GM19468 (cell line): ENCODE data around the gene CCNY.

Experiments
- ATAC-seq: cut with Tn5 transposase; IDR thresholded peaks from one replicate; pipeline ENCODE4 v1.9.1; 2021; ENCODE audit warnings: mild to moderate bottlenecking, moderate library complexity, moderate number of reproducible peaks; ENCODE audit not compliant: unreplicated experiment; ENCODE audit errors: extremely low read depth

CCNY gene

DNA sequence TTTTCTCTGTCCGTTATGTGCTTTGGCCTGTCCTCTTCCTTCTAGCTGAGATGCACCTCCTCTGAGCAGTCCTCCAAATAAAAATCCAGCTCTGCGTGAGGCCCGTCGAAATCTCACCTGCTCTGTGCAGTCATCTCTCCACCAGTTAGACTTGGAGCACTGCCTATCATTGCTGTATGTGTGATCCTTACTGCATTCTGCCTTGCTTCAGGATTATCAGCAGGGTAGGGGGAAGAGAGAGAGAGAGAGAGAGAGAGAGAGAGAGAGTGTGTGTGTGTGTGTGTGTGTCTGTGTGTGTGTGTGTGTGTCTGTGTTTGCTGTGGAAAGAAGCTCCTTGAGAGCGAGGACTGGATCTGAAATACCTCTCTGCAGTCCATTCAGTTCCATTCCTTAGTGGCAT, 129.4 kb downstream of the CCNY start:
- no peak for ATAC-seq

DNA sequence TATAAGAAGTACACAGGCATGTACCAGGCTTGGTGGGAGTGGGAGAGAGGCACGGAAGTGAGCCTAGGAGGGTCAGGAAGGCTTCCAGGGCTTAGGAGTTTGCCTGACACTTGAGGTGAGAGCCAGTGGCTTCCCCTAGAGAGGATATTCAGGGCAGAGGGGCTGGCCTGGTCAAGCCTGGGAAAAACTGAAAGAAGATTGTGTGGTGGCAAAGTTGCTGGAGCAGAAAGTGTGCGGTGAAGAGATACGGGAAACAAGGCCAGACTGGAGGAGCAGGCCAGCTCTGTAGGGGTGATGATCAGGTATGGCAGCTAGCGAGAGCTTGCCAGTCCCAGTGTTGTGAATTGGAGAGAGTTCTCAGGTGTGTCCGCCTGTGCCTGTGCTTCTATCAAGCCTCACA, 129.9 kb downstream of the CCNY start:
- ATAC-seq = no peak

DNA sequence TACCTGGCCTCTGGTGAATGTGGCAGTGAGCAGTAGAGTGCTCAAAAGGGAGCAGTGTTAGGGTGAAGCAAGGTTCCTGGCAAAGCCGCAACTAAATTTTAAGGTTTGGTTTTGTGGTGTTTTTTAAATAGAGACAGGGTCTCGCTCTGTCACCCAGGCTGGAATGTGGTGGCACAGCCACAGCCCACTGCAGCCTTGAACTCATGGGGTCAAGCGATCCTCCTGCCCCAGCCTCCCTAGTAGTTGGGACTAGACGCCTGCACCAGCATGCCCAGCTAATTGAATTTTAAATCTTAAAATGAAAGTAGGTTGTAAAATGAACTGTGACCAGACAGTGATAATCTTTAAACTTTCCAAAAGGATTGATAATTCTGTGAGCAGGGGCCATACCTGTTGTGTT, 130.4 kb downstream of the CCNY start:
- no peak for ATAC-seq

DNA sequence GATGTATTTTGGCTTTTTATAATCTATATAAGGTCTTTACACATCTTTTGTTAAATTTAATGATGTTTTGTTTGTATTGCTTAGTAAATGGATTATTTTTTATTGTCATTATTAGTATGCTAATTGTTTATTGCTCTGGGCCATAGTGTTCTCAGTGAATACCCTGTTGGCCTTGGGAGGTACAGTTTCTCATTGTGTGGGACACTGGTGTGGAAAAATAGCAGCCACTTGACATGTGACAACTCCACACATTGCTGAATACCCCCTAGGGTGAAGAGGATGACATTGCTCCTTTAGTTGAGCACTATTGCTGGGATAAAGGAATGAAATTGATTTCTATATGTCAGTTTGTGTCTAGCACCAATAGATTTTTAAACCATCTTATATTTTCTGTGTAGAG, 130.9 kb downstream of the CCNY start:
- no peak for ATAC-seq

DNA sequence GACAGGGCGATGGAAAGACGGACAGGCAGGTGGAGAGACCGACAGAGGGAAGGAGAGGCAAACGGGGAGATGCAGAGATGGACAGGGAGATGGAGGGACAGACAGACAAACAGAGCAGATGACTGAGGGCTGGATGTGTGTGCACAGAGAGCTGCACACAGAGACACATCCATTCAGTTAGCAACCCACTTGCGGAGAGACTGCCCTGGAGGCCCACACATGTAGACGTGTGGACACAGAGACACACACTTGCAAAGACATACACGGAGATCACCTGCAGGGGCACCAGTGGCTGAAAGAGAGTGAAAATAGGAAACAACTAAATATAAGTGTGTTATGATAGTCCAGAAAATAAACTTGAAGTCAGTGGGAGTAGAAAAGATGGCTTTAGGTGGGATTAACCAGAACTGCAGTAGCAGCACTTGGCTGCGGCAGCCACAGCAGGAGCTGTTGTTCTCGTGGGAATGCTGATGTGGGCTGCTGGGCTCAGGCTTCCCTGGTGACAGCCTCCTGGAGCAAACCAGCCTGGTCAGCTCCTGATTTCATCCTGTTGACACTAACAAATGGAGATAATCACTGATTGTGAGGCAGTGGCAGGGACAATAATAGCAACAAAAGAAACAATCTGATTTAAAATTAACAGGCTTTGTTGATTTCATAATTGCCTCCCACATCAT, 134.1 kb downstream of the CCNY start:
- no peak for ATAC-seq

DNA sequence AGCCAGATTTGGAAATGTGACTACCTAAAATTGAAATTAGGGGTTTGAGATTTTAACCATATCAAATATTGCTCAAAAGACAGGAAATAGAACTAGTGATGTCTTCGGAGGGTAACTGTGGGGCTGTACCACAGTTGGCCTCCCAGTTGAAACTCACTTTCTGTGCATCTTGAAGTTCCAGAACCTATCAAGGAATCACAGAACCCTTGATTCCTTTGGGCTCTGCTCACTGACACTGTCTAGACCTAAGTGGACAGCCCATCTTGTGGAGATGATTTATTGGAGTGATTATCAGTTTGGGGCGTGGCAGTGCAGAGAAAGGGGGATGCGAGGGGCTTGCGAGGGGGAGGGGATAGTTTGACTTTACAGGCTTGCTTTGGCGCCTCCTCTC, 134.6 kb downstream of the CCNY start:
- no peak for ATAC-seq

DNA sequence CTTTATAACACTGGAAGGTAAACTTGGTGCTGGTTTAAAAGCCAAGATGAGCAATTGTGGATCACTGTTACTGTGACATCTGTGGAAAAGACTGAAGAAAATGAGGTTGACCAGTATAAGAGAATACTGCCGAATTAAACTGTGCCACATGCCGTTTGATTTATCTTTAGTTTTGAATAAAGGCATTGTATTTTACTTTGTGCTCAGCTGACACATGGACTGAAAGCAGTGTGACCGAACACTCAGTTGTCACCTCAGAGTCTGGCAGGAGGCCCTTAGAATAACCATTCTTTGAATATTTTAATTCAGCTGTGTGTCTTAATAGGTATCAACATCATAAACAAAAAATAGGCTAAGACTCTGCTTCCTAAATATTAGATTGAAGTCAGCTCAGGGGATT, 135.1 kb downstream of the CCNY start:
- no peak for ATAC-seq

DNA sequence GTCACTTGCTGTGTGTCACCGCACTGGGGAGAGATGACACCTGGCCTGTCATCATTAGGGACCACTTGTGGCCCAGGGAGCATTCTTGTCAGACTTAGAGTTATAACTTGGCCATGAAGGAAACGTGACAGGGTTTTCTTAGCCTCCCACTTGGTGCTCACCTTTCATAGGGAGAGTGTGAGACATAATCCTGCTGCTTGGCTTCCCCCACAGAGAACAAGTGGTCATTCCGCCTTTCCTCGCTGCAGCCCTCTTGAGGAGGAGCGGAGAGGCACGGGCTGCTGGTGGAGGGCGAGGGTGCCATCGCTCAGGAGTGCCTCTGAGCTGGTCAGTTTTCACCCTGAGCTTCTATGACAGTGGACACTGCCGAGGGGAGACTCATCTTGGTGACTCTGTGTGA, 143.8 kb downstream of the CCNY start:
- ATAC-seq = no peak

DNA sequence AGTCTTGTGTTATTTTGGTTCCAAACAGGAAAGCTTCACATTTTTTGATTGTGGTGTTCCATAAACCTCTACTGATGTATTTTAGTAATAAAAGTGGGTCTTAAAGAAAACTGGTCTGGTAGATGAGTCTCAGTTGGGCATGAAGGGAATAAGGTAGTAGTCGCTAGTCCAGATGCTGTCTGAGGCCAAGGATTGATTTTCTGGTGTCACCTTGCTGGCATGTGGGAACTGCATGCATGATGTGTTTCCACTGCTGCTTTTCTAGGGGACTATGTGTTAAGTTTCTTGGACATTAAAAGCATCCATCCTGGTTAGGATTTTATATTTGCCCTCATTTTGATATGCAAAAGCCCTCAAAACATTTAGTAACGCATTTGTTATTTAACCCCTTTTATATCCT, 145.1 kb downstream of the CCNY start:
- ATAC-seq = no peak

DNA sequence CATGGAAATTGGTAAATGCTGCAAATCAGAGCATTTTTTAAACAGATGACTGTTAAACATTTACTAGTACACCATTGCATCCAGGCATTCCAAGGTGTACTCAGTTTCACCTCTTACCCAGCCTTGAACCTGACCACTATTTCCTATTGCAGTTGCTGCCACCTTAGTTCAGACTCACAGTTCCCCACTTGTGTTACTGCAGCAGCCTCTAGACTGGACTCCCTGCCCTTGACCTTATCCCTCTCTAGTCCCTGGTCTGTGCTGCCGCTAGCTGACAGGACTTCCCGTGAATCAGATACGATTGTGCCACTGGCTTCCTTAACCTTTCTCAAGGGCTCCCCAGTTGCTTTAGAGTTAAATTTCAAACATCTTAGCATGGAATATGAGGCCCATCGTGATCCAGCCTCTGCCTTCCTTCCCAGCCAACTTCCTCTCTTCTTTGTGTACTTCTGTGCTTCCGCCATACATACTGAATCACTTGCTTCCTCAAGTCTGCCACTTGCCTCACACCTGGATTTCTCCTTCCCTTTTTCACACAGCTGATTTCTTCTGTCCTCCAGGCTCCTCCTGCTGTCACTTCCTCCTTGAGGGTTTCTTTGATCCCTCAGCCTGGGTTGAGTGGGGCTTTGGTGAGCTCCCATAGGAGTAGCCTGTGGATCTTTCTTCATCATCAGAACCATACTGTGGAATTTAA, 150.1 kb downstream of the CCNY start:
- no peak for ATAC-seq

DNA sequence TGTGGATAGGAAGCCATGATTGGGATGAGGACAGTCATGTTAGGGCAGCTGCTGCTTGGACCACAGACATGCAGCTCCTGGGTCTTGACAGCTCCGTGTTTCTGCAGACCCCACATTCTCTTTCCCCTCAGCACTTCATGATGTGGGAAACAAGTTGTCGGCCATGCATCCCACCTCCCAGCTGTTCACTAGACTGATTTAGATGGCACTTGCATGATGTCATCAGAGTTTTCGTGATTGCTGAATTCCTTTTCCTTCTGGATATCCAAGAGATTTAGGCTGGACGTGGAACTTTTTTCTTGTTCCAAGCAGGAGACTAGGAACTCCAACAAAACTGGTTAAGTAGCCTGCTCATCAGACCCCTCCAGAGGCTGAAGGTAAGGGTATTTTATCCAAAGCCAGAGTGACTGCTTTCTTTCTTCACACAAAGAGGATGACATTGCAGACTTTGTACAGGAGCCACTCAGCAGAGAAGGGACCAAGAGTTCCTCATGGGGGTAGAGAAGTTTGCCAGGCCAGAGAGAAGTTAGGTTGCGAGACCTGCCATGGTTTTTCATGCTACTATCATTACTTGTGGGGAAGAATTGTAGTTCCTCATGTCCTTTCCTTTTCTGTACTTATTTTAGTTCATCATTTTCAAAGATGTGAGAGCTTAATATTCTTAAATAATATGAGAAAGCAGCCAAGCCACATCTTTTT, 151.2 kb downstream of the CCNY start:
- ATAC-seq = no peak

DNA sequence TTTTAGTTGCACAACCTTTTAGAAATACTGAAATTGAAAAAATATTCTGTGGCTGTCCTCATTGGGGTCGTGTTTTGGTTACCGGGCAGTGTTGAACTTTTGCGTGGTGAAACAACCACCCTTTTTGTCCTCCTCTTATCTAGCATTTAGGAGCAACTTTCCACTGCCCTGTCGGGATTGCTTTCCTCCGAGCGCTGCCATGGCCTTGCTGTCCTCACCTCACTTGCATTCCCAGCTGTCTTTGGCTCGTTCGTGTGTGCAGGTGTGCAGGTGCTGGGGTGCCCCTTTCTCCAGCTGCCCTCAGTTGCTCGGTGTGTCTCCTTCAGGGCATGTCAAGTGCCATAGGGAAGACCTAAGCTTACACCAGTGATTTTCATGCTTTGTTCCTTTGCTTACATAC, 151.9 kb downstream of the CCNY start:
- no peak for ATAC-seq

DNA sequence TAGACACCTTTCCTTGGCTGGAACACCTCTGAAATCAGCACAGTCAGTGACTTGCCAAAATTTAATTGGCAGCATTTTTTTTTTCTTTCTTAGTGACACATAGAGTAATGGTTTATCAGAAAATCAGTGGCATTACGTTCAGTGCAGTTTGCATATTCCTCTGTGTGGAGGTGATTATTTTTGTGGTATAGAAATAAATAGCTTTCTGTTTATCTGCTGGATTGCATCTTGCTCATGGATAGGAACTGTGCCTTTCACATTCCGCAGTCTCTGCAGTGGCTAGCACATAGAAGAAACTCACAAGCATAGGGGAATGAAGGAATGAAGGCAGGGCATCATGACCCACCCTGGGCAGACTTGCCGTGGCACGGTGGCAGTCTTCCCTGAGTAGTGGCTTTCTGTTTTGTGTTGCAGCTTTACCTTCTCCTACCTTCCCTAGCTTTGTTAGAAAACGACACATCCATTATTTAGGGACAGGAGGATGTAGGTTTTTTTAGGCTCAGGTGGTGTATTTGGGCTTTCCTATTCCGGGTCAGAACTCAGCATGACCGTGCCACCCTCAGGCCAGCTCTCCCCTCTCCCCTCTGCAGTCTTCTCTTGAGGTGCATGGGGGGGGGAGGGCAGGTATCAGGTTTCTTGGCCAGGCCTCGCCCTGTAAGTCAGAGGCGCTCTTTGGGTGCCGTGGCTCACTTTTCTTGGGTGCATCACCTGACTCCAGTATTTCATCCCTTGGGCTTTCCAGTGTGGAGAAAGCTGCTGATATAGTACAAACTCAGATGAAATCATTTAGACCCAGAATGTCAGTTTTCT, 156.3 kb downstream of the CCNY start:
- no peak for ATAC-seq

DNA sequence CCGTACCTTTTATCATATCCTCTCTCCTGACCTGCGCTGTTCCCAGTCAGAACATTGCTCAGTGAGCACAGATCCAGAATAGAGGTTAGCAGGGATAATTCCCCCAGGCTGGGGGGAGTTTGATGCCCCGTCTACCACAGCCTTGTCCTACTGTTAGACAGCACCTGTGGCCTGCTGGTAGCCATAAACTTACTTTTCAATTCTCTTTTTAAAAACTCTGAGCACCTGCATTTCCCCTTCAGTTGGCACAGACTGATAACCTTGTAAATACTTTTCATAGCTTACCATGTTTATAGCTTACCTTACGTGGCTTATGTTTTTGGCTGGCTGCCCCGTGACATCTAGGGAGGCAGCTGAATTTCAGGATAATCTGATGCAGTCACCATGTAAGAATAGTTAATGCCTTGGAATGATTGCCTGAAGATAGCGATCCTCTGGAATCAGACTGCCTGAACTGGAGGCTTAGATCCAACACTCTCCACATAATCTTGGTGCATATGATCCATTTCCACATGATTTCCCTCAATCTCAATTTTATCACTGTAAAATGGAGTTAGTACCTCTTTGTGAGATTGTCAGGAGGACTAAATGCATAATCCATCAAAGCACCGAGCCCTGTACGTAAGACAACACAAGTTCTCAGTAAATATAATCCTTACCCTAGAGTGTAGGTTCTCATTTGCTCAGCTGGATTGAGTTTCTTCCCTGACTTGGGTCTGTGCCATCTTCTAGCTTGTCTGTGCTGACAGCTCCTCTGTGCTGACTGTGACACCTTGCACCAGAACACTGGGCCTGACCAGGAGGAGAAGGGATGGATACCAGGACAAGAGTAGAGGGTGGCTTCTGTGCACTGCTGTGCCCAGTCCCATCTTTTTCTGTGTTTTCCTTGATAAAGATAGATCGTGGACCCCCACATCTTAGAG, 157.1 kb downstream of the CCNY start:
- no peak for ATAC-seq

DNA sequence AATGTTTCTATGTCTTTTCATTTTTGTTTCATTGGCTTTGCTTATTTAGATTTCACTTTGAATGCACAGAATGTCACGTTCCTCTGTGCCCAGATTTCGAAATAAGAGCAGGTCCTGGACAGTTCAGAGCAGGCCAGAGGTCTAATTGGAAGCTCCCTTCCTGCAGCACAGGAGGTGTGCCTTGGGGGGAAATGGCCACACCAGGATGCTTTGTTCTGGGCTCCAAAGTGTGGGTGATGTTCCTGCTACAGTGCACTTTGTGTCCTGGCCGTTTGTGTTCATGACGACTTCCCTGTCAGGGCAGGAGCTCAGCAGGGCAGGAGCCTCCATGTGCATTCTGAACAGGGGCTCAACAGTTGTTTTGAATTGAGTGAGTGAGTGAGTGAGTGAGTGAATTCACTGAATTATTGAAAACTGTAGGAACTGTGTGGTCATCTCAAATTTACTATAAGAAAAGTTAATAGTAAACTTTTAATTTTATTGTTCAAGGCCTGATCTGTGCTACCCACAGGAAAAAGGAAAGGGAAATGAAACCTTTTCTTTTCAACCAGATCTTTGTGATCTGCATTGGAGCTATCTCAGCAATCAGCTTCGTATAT, 159.3 kb downstream of the CCNY start:
- peak; percentile 43 for ATAC-seq

DNA sequence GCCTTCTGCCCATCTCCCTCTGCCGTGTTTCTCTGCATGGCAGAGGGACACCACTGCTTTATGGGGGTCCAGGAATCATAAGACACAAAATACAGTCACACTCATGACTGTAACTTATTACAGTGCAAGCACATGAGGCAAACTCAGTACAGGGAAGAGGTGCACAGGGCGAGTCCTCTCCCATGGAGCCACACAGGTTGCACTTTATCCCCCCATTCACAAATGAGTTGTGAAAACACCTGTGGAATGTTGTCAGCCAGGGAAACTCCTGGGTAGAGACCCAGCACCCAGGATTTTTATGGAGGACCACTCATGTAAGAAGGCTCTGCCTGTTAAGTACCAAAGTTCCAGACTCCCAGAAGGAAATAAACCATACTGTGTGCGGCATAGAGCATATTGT, 161.6 kb downstream of the CCNY start:
- no peak for ATAC-seq

DNA sequence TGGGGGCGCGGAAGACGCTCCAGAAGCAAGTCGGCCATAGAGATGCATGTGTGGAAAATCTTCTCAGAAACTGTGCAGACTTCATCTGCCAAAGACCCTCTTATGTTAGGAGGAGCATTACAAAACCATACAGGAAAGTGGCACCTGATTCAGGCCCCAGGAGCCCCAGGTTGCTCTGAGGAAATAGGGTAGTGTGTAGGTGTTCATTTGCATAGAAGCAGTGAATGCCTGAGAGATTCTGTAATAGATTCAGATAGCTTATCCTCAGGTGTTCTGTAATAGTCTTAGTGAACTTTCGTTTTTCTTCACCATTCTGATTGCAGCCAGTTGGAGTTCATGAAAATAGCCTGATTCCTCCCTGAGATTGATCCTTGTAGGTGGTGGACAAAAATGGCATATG, 162.4 kb downstream of the CCNY start:
- peak; percentile 61 for ATAC-seq

DNA sequence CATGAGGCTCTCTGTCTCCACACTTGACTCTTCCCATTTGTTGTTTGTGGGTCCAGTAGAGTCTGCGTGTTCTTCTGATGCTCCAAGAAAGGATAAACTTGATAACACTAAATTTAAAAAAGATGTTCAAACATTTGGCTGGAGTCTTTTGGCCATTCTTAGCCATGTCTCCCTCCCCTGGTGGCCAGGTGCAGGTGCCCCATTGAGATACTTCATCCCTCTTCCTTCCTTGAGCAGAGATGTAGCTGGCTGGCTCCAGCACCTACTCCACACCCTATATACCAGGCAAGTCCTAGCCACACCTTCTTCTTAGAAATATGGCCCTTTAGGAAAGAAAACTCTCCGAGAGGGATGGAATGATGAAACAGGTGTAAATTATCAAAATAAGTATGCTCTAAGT, 165.6 kb downstream of the CCNY start:
- no peak for ATAC-seq

DNA sequence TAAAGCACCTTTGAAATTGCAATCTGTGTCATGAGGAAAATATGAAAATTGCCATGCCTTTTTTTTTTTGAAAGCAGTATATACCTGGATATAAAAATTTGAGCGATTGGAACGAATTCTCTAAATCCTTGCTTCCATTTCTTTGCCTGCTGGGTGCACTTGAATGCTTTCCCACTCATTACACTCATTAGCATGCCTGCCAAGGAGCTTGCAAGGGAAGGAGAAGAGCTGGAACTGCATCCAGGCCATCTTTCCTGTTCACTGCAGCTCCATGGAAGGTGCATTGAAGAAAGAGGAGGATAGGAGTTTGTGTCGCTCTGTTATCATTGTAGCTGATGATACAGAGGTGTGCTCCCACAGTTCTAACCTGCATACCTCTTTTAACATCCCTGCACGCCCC, 166.4 kb downstream of the CCNY start:
- no peak for ATAC-seq
